Ovary (tissue), 3 donors: ENCODE results near the gene ZIC4.

ENCODE experiments used
- EP300 ChIP-seq: sonication (generic); formaldehyde crosslinking; IDR thresholded peaks from one replicate; pipeline ENCODE4 v1.6.1; 2017; ENCODE audit warnings: antibody characterized with exemption
- POLR2A ChIP-seq: fragments of 450-650 bp; IDR thresholded peaks from one replicate; pipeline ENCODE4 v1.6.1; 2017; ENCODE audit warnings: antibody characterized with exemption, mild to moderate bottlenecking, moderate library complexity
- TF ChIP-seq, protein P1 (sequence below), 3 donors: fragments of 450-650 bp in 2 of 3; fragments of 200-600 bp in 1 of 3; IDR thresholded peaks; one replicate each; pipeline versions ENCODE4 v1.5.1 to v1.8.0; 2016 to 2022; ENCODE audit warnings: antibody characterized with exemption in 3 of 3, mild to moderate bottlenecking in 1 of 3
- donor health status: DM: no; HTN: no; CAD: no.

DNA sequence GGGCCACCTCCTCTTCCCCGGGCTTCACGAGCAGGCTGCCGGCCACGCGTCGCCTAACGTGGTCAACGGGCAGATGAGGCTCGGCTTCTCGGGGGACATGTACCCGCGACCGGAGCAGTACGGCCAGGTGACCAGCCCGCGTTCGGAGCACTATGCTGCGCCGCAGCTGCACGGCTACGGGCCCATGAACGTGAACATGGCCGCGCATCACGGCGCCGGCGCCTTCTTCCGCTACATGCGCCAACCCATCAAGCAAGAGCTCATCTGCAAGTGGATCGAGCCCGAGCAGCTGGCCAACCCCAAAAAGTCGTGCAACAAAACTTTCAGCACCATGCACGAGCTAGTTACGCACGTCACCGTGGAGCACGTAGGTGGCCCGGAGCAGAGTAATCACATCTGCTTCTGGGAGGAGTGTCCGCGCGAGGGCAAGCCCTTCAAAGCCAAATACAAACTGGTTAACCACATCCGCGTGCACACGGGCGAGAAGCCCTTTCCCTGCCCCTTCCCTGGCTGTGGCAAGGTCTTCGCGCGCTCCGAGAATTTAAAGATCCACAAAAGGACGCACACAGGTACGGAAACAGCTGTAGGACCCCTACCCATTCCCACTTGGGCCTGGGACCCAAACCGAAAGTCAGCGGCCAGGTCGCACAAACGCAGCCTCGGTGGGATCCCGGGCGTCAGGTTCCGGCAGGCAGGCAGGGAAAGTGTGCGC is 4.3 kb upstream of the ZIC4 start:
- TF ChIP-seq, protein P1, sequence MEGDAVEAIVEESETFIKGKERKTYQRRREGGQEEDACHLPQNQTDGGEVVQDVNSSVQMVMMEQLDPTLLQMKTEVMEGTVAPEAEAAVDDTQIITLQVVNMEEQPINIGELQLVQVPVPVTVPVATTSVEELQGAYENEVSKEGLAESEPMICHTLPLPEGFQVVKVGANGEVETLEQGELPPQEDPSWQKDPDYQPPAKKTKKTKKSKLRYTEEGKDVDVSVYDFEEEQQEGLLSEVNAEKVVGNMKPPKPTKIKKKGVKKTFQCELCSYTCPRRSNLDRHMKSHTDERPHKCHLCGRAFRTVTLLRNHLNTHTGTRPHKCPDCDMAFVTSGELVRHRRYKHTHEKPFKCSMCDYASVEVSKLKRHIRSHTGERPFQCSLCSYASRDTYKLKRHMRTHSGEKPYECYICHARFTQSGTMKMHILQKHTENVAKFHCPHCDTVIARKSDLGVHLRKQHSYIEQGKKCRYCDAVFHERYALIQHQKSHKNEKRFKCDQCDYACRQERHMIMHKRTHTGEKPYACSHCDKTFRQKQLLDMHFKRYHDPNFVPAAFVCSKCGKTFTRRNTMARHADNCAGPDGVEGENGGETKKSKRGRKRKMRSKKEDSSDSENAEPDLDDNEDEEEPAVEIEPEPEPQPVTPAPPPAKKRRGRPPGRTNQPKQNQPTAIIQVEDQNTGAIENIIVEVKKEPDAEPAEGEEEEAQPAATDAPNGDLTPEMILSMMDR (IDR thresholded peaks at IDR 0.05) = no peak
- TF ChIP-seq EP300 (no peak), POLR2A (no peak)
